ENCODE measurements around the gene AMY1C. TPM values are rescaled to one million over a fixed set of nuclear protein-coding genes. Genes with fewer than 3 reads are reported as not detected.
"Not testable (repeated sequence)": the region's sequence is repeated elsewhere in the genome, so short reads cannot be mapped to it uniquely, and the experiment has no call there.

AMY1C gene
- not detected for total RNA-seq (2021; fragmentation: NEBNext Ultra II Directional; extraction: Animal tissue kit (Norgen Biotek cat#: 25700))
- long read RNA-seq = 0 reads

- not testable (repeated sequence) for DNase-seq; H3K9me3 Mint-ChIP-seq; H3K27me3 Mint-ChIP-seq (ENCODE audit: insufficient read depth); H3K4me1 Mint-ChIP-seq (ENCODE audit: low read depth); H3K36me3 Mint-ChIP-seq (ENCODE audit: low read depth); H3K4me3 Mint-ChIP-seq; H3K27ac Mint-ChIP-seq
These were observed at the start of gene AMY1C for GRCh38 chr1:103749598-103749997. Gene AMY1C, plus strand, starts transcription at chr1:103749898. Its CDS starts 572 bp downstream, at chr1:103750470.

- H3K9me3 Mint-ChIP-seq; H3K27me3 Mint-ChIP-seq (ENCODE audit: insufficient read depth); H3K4me1 Mint-ChIP-seq (ENCODE audit: low read depth); H3K4me3 Mint-ChIP-seq; H3K36me3 Mint-ChIP-seq (ENCODE audit: low read depth); H3K27ac Mint-ChIP-seq; DNase-seq: not testable (repeated sequence)
These were observed 49.0 kb upstream of the AMY1C start for GRCh38 chr1:103700669-103701068.

- not testable (repeated sequence) for H3K27ac Mint-ChIP-seq; DNase-seq; H3K36me3 Mint-ChIP-seq (ENCODE audit: low read depth); H3K4me3 Mint-ChIP-seq; H3K27me3 Mint-ChIP-seq (ENCODE audit: insufficient read depth); H3K9me3 Mint-ChIP-seq; H3K4me1 Mint-ChIP-seq (ENCODE audit: low read depth)
These were observed 48.4 kb upstream of the AMY1C start for GRCh38 chr1:103701256-103701655.

DNA sequence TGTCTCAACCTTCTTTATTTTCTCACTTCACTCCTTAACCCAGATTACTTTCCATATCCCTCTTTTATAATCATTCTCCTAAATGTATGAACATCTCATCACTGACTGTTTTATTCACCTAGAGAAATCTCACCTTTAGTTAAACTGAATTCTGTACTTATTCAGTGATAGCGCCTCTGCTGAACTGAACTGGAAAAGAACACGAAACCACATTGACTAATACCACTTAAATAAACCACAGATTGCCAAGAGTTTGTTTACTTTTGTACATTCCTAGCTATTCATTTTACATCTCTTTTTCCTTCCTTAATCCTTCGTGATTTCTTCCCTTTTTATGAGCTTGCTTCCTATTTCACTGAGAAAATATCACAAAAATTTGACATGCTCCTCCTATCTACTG, 42.0 kb upstream of the AMY1C start:
- H3K4me1 Mint-ChIP-seq (ENCODE audit: low read depth); H3K36me3 Mint-ChIP-seq (ENCODE audit: low read depth); H3K9me3 Mint-ChIP-seq; H3K27ac Mint-ChIP-seq; H3K27me3 Mint-ChIP-seq (ENCODE audit: insufficient read depth); DNase-seq; H3K4me3 Mint-ChIP-seq: not testable (repeated sequence)

DNA sequence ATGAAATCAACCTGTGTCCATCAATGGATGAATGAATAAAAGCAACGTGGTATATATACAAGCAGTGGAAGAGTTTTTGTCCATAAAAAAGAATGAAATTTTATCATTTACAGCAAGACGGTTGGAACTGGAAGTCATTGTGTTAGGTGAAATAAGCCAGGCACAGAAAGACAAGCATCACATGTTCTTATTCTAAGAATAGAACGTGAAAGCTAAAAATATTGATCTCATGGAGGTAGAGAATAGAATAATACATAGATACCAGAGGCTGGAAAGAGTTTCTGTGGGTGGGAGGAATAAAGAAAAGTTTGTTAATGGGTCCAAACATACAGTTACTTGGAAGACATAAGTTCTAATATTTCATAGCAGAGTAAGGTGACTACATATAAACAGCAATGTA, 39.3 kb upstream of the AMY1C start:
- H3K27me3 Mint-ChIP-seq (ENCODE audit: insufficient read depth); H3K4me1 Mint-ChIP-seq (ENCODE audit: low read depth); H3K36me3 Mint-ChIP-seq (ENCODE audit: low read depth); H3K9me3 Mint-ChIP-seq; H3K4me3 Mint-ChIP-seq; H3K27ac Mint-ChIP-seq; DNase-seq: not testable (repeated sequence)

GRCh38 chr1:103717404-103717803, 32.3 kb upstream of the AMY1C start:
- H3K36me3 Mint-ChIP-seq (ENCODE audit: low read depth) = not testable (repeated sequence)

GRCh38 chr1:103721473-103721872, 28.2 kb upstream of the AMY1C start:
- DNase-seq; H3K4me1 Mint-ChIP-seq (ENCODE audit: low read depth); H3K27me3 Mint-ChIP-seq (ENCODE audit: insufficient read depth); H3K9me3 Mint-ChIP-seq; H3K36me3 Mint-ChIP-seq (ENCODE audit: low read depth); H3K27ac Mint-ChIP-seq; H3K4me3 Mint-ChIP-seq: not testable (repeated sequence)

More at GRCh38 chr1:103717404-103717803, 32.3 kb upstream of the AMY1C start:
- H3K27me3 Mint-ChIP-seq (ENCODE audit: insufficient read depth); DNase-seq; H3K4me3 Mint-ChIP-seq; H3K9me3 Mint-ChIP-seq; H3K27ac Mint-ChIP-seq; H3K4me1 Mint-ChIP-seq (ENCODE audit: low read depth): not testable (repeated sequence)

DNA sequence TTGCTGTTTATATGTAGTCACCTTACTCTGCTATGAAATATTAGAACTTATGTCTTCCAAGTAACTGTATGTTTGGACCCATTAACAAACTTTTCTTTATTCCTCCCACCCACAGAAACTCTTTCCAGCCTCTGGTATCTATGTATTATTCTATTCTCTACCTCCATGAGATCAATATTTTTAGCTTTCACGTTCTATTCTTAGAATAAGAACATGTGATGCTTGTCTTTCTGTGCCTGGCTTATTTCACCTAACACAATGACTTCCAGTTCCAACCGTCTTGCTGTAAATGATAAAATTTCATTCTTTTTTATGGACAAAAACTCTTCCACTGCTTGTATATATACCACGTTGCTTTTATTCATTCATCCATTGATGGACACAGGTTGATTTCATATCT, 14.4 kb upstream of the AMY1C start:
- not testable (repeated sequence) for H3K27me3 Mint-ChIP-seq (ENCODE audit: insufficient read depth); H3K36me3 Mint-ChIP-seq (ENCODE audit: low read depth); H3K9me3 Mint-ChIP-seq; H3K4me1 Mint-ChIP-seq (ENCODE audit: low read depth); H3K4me3 Mint-ChIP-seq; DNase-seq; H3K27ac Mint-ChIP-seq

- H3K36me3 Mint-ChIP-seq (ENCODE audit: low read depth); H3K4me3 Mint-ChIP-seq; H3K9me3 Mint-ChIP-seq; H3K4me1 Mint-ChIP-seq (ENCODE audit: low read depth); H3K27me3 Mint-ChIP-seq (ENCODE audit: insufficient read depth); DNase-seq; H3K27ac Mint-ChIP-seq: not testable (repeated sequence)
These were observed 11.7 kb upstream of the AMY1C start for GRCh38 chr1:103738031-103738430.

GRCh38 chr1:103744449-103744848, 5.2 kb upstream of the AMY1C start:
- H3K4me1 Mint-ChIP-seq (ENCODE audit: low read depth); H3K27ac Mint-ChIP-seq; DNase-seq; H3K9me3 Mint-ChIP-seq; H3K4me3 Mint-ChIP-seq; H3K36me3 Mint-ChIP-seq (ENCODE audit: low read depth); H3K27me3 Mint-ChIP-seq (ENCODE audit: insufficient read depth): not testable (repeated sequence)

- H3K4me3 Mint-ChIP-seq; H3K27me3 Mint-ChIP-seq (ENCODE audit: insufficient read depth); DNase-seq; H3K4me1 Mint-ChIP-seq (ENCODE audit: low read depth); H3K9me3 Mint-ChIP-seq; H3K27ac Mint-ChIP-seq; H3K36me3 Mint-ChIP-seq (ENCODE audit: low read depth): not testable (repeated sequence)
These were observed 4.7 kb upstream of the AMY1C start for GRCh38 chr1:103745040-103745439.

DNA sequence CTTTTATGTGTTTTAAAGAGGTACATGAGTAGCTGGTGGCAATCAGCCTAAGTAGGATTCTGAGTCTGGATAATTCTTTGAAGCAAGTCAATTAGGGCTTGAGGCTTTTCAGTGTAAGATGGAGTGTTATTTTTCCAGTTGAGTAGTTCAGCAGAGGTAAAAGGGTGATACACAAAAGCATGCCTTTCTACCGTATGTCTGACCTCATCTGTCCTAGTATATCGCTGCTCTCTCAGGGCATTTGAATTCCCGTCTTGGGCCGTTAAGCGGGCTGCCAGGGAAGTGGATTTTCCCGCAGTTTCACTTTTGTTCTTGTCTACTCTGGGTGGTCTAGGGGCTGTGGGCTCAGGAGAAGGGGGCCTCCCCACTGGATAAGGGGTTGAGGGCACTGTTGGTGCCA, 1.4 kb upstream of the AMY1C start:
- not testable (repeated sequence) for H3K36me3 Mint-ChIP-seq (ENCODE audit: low read depth); DNase-seq; H3K4me3 Mint-ChIP-seq; H3K4me1 Mint-ChIP-seq (ENCODE audit: low read depth); H3K27me3 Mint-ChIP-seq (ENCODE audit: insufficient read depth); H3K9me3 Mint-ChIP-seq; H3K27ac Mint-ChIP-seq
